GM04503 (cell line): ENCODE measurements around the gene MAGI1.
"Not testable (repeated sequence)": the region's sequence is repeated elsewhere in the genome, so short reads cannot be mapped to it uniquely, and the experiment has no call there.

ENCODE experiments used
- DNase-seq: peaks from one replicate; pipeline ENCODE4 v3.0.0-alpha.2; 2012; ENCODE audit warnings: low read depth

The MAGI1 gene

DNA sequence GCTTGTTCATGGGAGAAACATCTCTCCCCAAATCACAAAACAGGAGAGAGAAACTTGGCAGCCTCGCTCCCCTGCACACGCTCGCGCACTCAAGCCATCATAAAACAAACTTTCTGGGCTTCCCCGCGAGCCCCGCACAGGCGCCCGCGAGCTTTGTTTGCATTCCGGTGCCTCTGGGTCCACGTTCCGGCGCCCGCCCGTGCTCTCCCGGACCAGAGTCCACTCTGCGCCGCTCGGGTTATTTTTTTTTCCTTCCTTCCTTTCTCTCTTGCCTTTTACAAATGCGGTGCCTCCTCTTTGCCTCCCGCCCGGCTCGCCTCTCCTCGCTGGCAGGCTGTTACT, 363 bp downstream of the MAGI1 start:
- no peak for DNase-seq

DNA sequence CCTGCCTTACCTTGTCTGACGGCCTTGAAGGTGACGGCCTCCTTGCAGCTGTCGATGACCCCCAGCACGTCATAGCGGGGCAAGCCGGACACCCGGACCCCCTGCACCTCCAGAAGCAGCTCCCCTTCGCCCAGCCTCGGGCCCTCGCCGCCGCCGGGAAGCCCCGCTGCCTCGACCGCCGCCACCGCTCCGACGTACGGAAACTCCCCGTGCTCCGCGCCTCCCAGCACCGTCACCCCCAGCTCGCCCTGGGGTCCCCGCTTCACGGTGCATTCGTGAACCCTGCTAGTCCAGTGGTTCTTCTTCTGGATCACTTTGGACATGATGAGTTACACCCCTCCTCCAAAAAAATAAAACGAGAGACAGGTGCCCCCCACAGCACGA, 740 bp downstream of the MAGI1 start:
- DNase-seq: no peak

DNA sequence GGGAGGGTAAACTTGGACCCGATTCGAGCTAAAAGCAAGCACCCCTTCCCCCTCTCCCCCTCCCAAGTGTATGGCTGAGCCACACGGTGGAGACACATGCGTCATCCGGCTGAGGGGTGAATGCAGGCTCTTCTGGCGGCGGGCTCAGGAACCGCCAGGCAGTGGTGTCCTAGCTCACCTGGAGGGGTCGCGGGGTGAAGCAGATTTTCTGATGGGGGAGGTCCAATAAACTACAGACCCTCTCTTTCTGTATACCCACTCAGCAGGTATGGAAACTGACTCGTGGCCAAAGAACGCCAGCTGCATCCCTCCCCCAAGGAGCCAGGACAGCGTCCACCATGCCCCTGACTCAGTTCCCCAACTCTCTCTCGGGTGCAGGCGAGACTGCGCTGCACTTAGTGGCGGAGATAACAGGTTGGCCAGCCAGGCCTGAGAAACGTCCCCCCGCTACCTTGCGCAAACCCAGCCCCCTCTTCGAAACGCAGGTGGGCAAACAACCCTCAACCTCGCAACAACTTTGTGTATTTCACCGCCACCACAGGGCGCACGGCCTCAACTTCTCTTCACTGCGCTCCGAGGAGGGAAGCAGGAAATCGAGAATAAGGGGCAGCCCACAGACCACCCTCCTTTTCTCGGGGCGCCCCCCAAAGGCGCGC, 1.3 kb downstream of the MAGI1 start:
- DNase-seq: no peak

DNA sequence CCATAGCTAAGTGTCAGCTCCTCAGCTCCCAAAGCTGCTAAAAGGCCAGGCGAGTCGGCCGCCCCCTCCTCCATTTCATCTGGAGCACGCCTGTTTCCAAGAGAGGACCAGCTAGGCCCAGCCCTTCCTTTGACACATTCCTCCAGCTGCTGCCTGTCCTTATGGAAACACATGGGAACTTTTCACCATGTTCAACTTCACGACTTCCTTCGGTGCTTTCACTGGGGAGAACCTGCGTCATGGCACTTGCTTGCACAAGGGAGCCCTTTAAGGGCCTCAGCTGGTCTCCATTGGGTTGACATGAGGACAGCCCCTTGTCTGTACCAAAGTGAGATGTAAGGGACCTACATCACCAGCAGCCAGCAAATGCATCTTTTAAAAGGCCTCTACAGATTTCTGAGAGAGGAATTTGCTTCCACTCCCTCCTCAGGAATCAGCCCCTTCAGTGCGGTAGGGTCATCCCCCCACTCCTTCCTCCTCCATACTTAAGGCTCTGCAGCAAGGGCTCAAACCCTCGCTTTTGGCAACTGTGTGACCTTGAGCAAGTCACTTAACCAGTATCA, 2.1 kb downstream of the MAGI1 start:
- DNase-seq: no peak

DNA sequence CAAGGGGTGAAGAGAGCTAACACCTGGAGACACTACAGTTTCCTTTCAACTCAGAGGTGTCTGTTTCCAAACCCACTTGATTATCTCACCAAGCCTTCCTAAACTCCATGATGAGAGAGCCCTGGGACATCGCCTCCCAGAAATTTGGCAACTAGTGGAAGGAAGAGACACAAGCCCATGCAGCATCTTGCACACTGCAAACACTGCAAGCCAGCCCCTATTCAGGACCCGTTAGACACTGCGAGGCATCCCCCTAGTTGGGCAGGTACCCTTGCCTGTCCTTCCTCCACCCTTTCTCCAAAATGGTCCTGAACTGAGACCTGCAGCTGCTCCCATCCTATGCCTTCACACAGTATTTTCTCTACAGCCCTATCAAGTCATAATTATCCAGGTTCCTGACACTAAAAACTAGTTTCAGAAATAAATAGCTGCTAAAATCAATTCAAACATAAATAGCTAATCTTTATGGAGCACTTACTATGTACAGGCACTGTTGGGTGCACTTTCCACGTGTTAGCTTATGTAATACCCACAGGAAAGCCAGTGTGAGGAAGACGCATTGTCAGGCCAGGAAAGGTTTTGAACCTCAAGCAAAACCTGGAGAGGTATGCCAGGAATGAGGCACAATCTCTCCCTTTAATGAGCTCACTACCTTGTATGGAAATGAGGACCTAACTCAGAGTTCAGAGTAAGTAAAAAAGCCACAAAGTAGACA, 2.8 kb downstream of the MAGI1 start:
- DNase-seq: no peak

DNA sequence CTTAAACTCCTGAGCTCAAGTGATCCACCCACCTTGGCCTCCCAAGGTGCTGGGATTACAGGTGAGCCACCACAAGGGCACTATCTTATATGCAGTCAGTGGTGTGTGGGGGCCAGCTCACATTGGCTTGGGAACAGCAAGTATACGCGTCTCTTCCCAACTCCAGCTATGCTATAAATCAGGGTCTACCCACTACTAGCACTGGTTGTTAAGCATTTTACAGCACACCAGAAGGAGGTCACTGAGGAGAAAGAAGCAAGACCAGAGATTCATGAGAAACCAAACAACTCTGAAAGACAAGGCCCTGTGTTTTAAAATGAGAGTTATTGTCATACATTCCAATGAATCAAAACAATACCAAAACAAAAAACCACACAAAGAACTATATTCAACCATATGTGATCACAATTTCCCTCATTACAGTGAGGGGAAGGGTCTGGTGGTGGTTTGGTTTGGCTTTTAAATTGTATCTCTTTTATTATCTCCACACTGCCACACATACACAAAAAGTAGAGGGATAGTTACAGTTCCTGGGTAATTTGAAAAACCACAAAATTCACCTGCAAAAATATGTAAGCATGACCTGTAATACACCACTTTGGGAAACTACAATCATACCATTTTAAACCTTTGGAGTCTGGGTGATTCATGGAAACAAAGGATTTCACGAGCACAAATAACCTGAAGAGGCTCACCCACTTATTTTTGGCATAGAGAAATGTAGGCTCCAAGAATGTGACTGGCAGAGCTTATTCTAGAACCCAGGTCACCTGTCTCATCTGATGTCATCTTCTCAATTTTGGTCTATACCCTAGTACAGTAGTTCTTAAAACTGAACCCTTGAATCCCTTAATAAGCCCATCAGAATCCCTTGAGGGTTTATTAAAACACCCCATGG, 5.2 kb downstream of the MAGI1 start:
- DNase-seq: no peak

DNA sequence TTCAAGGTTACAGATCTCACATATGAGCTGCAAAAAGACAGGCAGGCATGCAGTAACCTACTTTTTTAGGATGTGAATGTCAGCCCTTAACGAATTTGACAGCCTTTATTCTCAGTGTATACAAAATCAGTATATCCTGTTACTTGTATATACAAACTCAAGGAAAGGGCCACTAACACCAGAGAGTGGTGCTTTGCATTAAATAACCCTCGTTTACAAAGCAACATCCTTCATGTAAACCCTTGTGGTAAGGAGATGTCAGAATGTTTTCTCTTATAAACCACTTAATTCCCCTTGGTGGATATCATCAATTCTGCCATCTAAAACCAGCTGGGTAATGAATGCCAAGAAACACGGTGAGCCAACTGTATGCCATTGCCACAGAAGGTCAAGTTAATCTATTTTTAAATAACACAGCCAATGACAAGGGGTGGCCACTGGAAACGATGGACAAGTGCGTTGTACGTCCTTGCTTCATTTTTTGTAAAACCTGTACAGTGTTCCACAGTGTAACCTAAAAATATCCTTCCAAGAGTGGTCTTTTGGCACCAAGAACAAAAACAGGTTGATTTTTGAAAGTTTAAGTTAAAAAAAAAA, 7.5 kb downstream of the MAGI1 start:
- DNase-seq: no peak

DNA sequence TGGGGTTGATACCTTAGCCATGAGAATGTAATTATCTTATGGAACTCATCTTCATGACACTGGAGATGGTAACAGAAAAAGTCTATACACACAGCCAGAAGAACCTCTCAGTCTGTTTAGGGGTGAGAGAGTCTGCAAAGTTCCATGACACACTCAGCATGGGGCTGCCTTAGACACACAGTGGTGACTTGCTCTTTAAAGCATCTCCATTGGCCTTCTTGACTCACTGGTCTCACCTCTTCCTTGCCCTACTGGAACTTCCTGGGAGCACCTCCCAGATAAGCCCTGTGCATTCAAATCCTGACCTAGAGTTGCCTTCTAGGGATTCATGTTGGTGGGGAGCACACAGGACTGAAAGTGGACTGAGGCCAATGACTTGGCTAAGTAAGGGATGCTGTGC, 9.3 kb downstream of the MAGI1 start:
- DNase-seq: no peak

DNA sequence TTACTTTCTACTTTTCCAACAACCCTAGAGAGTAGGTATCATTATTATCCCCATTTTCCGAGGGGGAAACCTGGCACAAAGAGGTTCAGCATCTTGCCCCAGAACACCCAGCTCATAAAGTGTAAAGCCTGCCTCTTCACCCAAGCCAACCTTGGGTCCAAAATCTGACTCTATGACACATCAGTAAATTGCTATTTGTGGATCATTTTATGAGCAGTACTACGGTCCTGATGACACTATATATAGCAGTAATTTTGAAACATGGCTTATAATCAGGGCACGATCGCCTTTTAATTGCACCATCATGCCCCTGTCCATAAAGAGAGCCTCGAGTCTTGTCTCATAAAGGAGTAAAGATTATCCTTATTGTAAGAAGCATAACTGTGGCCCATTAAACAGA, 9.7 kb downstream of the MAGI1 start:
- DNase-seq: no peak

DNA sequence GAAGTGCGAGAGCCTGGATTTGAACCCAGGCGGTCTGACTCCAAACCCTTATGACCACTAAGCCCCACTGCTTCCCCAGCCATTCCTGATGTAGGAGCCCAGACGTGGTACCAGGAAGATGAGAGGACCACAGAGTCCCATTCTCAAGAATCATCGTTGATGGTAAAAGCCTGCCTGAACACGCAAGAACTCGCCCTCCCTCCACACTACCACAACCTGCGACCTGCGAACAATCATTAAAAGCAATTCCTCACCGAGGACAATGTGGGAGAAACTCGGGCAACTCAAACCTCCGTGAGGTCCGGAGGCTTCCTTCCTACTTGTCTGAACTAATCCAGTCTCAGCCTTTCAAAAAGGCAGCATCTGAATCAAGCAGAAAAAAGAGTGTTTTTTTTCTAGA, 10.3 kb downstream of the MAGI1 start:
- no peak for DNase-seq

DNA sequence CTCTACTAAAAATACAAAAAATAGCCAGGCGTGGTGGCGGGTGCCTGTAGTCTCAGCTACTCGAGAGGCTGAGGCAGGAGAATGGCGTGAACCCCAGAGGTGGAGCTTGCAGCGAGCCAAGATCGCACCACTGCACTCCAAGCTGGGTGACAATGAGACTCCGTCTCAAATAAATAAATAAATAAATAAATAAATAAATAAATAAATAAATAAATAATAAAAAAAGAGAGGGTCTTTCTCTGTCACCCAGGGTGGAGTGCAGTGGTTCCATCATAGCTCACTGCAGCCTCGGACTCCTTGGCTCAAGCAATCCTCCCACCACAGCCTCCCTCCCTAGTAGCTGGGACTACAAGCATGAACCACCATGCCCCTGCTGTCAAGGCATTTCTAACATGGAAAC, 11.6 kb downstream of the MAGI1 start:
- DNase-seq: not testable (repeated sequence)

DNA sequence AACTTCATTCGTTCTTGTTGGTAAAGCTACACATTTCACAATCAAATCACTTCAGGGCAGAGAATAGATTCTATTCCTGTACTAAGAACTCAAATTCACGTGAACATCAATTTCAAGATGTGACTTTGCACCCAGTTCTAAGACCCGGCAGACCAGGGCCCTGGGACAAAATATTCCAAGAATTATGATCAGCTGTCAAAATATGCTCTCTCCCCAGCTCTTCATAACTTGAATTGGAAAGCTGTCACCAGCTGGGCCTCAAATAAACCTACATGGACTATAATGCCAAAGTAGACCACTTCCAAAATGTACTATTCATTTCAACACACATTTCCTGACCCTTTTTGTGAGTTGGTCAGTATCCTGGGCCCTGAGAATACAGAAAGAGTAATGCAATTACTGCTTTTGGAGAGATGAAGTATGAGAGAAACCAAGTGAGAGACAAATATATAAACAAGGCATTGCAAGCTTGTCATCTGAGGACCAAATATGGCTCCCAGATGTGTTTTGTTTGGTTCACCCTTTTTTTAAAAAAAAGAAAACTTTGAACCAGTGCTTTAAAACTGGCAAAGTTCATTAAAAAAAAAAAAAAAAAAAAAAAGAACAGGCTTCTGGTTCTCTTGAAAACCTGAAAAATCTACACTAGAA, 14.9 kb downstream of the MAGI1 start:
- DNase-seq: no peak

DNA sequence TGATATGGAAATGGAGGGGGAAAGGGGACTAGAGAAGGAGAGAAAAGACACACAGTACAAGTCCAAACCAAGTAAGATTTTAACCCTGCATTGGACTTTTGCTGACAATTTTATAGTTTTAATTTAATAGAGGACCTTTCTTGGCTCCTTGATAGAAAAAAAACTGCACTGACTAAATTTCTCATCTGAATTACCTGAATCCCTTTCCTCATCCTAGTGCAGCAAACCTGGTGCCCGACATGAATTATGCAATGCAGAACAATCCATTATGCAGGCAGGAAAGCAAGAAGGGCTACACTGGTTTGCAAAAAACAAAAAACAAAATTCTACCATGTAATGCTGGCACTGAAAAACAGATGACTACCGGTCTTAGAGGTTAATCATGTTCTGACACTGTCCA, 15.5 kb downstream of the MAGI1 start:
- no peak for DNase-seq

DNA sequence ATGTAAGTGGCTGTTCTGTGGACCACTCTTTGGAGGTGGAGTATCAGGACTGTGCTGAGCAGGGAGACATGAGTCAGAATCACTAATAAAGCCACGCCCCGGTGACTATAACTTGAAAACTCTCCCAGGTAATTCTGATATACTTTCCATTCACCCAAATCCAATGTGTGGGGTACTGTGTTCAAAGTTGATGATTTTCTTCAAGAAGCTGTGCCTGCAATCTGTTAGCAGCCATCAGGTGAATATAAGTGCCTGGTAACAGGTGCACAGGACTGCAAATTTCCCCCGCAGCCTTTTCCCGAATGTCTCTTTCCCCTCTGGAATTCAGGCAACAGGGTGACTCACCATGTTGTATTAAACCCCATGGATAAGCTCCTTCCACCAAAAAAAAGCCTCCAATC, 17.0 kb downstream of the MAGI1 start:
- DNase-seq: no peak

DNA sequence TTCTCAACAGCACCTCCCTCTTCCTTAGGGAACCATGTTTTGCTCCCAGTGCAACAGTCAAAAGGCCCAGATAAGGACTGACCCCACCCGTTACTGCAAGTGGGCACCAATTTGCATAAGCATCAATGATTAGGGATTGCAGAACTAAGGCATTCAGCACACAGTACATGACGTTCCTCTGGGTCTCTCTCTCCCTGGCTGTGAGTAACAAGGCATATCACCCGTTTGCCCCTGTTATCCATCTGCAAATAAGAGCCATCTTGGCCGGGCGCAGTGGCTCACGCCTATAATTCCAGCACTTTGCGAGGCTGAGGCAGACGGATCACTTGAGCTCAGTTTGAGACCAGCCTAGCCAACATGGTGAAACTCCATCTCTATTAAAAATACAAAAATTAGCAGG, 18.8 kb downstream of the MAGI1 start:
- DNase-seq: no peak

DNA sequence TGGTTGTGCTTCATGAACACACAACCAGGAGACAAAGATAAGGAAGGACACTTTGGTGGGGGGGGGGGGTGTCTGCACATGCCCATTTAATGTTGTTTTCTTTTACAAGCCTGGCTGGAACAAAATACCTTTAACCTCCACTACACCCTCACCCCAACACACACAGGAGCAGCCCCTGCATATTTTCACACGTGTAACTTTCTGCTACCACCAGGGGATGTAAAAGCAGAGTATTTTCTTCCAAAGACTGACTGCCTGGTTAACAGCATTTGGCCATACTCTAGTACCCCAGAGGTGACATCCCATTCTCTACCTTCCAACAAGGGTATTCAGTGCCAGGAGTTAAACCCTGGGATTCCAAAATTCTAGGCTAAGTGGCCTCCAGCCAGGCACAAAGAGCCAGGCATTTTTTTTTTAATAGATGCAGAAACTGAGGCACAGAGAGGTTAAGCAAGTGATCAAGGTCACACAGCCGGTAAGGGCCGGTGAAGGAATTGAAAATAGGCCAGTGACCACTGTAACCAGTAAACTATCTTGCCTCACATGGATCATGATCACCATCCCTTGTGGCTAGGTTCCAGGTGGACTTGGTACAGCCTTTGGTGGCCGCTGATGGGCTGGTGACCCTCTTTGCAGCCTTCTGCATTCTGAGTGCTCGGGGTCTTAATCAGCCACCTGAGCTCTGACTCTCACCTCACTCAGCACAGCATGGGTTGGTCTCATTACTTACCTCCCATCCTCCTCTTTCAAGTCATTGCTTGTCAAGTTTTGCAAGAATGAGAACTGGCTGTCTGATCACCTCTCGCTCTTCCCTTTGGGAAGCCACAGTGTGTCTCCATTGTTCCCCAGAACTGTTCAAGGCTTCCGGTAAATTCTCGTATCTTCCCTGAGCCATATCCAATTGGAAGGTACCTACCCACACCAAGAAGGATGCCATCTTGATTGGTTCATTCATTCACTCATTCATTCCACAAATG, 20.4 kb downstream of the MAGI1 start:
- no peak for DNase-seq

DNA sequence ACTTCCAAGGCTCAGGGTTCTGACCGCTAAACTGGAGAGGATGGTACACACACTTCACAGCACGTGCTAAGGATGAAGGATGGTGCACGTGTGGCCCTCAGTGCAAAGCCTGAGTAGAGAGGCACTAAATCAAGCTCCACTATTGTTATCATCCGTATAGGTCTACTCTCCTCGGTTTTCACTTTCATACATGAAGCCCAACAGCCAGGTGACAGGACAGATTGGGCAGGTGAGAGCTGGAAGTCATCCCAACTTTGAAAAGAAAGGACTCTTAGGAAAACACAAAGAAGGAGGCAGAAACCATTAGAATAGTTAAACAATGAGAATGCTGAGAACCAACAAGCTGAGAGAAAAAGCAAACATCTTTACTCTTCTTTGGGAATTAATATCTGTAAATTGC, 21.1 kb downstream of the MAGI1 start:
- DNase-seq: no peak

DNA sequence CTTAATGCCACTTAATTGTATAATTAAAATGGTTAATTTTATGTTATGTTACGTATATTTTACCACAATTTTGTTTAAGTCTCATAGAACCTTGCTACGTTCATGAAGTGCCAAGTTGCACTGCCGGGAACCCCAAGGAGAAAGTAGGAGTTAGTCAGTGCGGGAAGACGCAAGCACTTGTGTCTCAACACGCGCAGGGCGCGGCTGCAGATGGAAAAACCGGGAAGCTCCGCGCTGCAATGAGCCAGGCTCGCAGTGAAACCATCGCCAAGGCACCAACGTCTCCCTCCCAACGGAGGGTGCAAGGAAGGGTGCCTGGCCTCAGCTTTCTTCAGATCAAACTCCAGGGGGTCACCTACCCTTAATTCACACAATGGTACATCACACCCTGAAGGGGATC, 21.6 kb downstream of the MAGI1 start:
- no peak for DNase-seq

DNA sequence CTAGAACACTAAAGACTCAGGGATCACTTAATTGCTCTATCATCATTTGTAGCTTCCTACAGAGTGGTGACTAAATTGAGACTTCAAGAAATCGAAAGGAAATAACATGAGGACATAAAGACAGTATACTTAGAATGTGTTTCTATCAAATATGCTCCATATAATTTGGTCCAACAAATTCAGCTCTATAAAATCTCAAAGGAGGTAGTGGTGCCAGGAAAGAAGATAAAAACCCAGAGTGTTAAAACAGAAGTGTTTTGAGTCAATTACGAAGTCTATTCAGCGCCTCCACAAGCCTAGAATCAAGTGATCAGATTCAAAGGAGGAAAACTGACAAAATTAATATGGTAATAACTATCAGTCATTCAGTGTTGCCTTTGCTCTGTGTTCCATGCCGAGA, 22.9 kb downstream of the MAGI1 start:
- no peak for DNase-seq

DNA sequence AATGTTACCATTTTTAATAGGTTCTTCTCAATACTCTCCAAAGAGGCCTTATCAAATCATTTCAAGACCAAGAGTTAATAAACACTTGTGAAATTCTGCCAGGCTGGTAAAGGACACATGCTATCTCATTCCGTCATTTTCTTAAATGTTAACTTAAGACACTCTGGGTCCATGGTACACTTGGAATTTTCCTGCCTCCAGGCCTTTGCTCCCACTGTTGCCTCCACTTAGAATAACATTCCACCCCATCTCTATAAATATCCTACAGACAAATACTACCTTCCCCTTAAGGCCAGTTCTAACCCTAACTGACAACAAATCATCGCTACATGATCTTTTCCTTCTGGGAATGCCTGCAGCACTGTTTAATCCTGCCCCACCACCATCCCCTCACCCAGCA, 24.1 kb downstream of the MAGI1 start:
- DNase-seq: no peak

DNA sequence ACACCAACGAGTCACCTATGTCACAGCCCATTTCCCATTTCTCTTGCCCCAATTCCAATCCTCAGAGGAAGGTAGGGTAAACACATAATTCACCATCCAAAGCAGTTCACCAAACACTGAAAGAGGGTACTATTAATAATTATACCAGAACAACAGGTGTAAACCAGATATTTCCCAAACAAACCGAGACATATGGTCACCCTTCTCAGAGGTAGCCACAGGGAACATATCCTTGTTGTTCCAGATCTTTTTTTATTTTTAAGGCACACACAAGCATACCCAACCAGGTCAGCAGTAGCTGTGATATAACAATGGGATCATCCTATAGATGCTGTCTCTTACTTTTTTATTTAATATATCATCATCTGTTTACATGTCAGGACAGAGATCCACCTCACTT, 24.7 kb downstream of the MAGI1 start:
- no peak for DNase-seq
